Dedifferentiated amniotic fluid mesenchymal stem cell (primary cell): ENCODE results near the gene UBTF.

Source experiments
- DNase-seq: peaks from one replicate; pipeline ENCODE4 v3.0.0-alpha.2; 2016; ENCODE audit errors: extremely low spot score

The UBTF gene

GRCh38 chr17:44213403-44214229 is 5.9 kb downstream of the UBTF start:
- no peak for DNase-seq

GRCh38 chr17:44212507-44213402 is 6.7 kb downstream of the UBTF start:
- no peak for DNase-seq

GRCh38 chr17:44211281-44212265 is 7.9 kb downstream of the UBTF start:
- no peak for DNase-seq

- DNase-seq: no peak
These were observed 8.9 kb downstream of the UBTF start for GRCh38 chr17:44210342-44211192.

DNA sequence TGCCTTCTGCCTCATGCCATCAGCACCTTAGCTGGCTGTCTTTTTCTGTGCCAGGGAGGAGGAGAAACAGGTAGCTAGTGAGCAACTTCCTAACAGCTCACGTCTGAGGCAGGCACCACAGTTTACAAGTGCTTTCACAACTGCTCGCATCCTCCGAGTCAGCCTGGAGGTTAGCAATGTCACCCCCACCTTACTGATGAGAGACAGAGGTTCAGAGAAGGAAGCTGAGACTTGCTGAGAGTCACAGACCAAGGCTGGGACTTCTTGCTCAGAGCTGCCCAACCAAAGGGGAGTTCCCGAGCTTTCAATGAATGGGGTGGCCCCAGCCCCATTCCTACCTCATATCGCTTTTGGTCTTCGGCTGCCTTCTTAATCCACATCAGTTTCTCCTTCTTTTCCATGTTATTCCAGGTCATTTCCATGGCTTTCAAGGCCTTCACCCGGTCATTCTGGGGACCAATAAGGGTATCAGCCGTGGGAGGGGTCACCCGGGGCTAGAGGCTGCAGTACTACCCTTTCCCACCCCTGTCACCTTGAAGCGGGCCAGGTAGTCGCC is 9.6 kb downstream of the UBTF start:
- no peak for DNase-seq

DNA sequence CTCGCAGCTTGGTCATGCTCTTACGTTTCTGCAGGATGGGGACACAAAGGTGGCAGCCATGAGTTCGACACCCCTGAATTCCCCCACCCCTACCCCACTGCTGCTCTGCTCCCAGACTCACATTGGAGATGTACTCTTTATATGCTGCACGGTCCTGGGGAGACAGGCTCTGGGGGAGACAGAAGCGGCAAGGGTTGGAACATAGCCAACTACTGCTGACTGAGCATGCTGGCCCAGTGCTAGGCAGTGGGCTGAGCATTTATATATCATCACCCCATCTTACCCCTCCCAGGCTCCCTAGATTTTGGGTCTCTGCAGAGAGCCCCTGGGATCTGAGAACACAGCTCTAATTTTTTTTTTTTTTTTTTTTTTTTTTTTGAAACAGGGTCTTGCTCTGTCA is 11.7 kb downstream of the UBTF start:
- DNase-seq: no peak

GRCh38 chr17:44207319-44207718 is 12.2 kb downstream of the UBTF start:
- DNase-seq: no peak

- DNase-seq: no peak
These were observed 12.7 kb downstream of the UBTF start for GRCh38 chr17:44206825-44207155.

DNA sequence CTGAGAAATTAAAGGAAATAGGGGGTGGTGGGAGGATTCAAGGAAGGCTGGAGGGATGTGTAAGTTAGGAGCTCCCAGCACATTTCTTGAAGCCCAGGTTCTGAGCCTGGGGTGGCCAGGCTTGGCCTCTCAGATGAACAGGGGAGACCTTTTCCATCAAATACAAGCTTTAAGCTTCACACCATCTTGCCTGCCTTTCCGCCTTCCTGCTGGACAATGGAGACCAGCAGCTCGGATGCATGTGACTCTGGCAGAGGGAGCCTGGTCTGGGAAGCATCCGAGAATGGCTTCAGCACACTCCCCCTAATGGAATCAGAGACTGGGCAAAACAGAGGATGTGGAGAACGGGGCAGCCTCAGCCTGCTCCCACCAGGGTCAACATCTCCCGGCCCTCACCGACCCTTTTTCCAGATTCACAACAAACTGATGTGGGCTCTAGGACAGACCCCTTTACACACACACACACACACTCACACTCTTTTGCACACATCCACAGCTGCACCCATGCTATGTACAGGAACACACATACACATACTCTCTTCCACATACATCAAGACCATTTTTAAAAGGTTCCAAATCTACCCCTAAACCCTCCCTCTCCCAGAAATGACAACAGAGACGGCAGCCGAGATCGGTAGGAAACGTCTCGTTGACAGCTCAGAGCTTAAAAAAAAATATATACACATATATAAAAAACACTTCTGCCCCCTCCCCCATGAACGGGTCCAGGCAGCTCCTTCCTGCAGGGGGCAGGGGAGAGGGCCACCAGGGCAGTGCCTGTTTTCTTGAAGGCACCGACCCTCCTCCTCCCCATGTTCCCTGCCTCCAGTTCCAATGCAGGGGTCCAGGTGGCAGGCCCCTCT is 13.3 kb downstream of the UBTF start:
- no peak for DNase-seq

- DNase-seq: no peak
These were observed 15.0 kb downstream of the UBTF start for GRCh38 chr17:44204441-44204882.

- peak; percentile 53 for DNase-seq
These were observed 15.6 kb downstream of the UBTF start for GRCh38 chr17:44203731-44204440.

- no peak for DNase-seq
These were observed 16.7 kb downstream of the UBTF start for GRCh38 chr17:44202756-44203155.

GRCh38 chr17:44200478-44201155 is 18.9 kb downstream of the UBTF start:
- DNase-seq: no peak

- peak; percentile 97 for DNase-seq
These were observed 19.7 kb downstream of the UBTF start, which contains the start of gene ATXN7L3 for GRCh38 chr17:44199553-44200477. TSS of gene ATXN7L3 (minus strand) at chr17:44199884. CDS start at chr17:44198070, 1,814 bp downstream.

DNA sequence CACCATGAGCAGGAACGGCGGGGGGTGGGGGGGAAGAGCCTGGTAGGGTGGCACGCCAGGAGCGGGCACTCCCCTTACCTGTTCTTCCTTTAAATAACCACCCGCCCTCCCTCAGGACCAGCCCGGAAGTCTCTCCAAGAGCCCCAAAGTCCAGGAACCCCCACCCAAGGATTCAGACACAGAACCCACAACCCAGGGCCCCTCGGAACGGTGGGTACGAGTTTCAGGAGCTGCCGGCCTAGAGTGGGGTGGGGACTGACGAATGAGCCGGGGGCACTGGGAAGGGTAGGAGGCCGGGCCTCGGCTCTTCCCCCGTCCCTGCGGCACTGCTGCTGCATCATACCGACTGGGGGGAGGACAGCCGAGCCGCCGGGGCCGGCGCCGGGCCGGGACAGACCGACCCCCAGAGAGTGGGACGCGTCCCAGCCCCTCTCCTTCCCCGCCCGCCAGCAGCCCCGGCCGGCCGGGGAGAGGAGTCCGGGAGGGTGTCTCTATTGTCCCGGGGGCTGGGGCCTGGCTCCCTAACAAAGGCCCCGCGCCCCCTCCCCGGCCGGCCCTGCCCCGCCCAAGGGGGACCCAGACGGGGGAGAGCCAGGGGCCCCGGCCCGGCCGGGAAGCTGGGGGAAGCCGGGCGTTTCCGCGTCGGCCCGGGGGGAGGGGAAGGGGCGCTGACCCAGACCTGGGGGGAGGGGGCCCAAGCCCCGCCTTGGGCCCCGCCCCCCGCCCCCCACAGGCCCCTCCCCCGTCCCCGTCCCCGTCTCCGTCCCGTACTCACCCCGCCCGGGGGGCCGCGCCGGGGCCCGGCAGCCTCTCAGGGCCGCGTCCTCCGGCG is 20.5 kb downstream of the UBTF start:
- peak; percentile 29 for DNase-seq
